IPS-18a (cell line): ENCODE measurements around the gene EXOC6.
"Not testable (repeated sequence)": the region's sequence is repeated elsewhere in the genome, so short reads cannot be mapped to it uniquely, and the experiment has no call there.

Source experiments
- H3K27ac ChIP-seq: one replicate; pipeline ENCODE4 v1.5.1; 2013; ENCODE audit warnings: low read length
- H3K27me3 ChIP-seq: one replicate; pipeline ENCODE4 v1.6.1; 2013; ENCODE audit warnings: mild to moderate bottlenecking, low read length; ENCODE audit not compliant: control insufficient read depth, insufficient read depth
- H3K36me3 ChIP-seq: one replicate; pipeline ENCODE4 v1.6.1; 2013; ENCODE audit warnings: low read depth, low read length; ENCODE audit not compliant: control insufficient read depth
- H3K4me1 ChIP-seq: one replicate; pipeline ENCODE4 v1.6.1; 2013; ENCODE audit warnings: low read depth, low read length; ENCODE audit not compliant: control insufficient read depth
- H3K4me3 ChIP-seq: one replicate; pipeline ENCODE4 v1.5.1; 2013; ENCODE audit warnings: low read length
- H3K9ac ChIP-seq: one replicate; pipeline ENCODE4 v1.6.1; 2013; ENCODE audit warnings: mild to moderate bottlenecking, low read length, moderate library complexity
- H3K9me3 ChIP-seq: one replicate; pipeline ENCODE4 v1.6.1; 2013; ENCODE audit warnings: low read depth, low read length; ENCODE audit not compliant: control insufficient read depth

The EXOC6 gene

DNA sequence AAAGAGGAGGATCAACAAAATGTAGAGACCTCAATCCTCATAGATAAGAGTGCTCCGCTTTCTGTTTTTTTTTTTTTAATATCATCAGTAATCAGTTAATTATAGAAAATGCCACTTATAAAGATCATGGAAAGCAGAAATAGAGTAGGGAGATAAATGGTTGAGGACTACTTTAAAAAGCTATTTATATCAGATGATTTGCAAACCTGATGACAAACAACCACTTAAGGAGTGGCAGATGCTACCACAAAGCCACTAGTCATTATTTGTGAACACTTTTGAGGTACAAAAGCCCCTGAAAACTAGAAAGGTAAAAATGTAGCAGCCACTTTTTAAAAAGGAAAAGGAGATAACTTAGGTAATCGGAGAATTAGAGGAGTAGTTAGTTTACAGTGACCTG is 113.3 kb downstream of the EXOC6 start:
- Histone ChIP-seq H3K27ac (no peak overlapping the region), H3K9me3 (no peaks in the 10 kb centered on the region), H3K4me1 (no peaks in the 10 kb centered on the region), H3K27me3 (no peaks in the 10 kb centered on the region), H3K9ac (no peak overlapping the region), H3K4me3 (no peak overlapping the region), H3K36me3 (no peaks in the 10 kb centered on the region)

DNA sequence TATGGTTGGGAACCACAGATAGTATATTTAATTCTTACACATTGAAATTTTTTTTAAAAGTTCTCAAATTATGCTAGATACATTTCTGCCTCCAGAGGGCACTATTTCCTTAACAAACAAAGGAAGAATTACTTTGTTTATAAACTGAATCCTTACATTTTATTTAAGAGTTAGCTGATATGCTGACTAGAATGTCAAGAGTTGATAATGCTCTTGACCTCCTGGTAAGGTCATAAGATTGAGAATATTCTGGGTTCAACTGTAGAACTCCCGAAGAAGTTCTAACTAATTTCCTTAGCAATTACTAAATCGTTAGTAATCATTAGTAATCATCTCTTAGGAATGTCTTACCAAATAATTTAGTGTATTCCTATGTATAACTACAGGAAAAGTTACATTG is 117.0 kb downstream of the EXOC6 start:
- Histone ChIP-seq H3K36me3 (no peaks in the 10 kb centered on the region), H3K9me3 (no peaks in the 10 kb centered on the region), H3K9ac (no peak overlapping the region), H3K27me3 (no peaks in the 10 kb centered on the region), H3K27ac (no peak overlapping the region), H3K4me1 (no peaks in the 10 kb centered on the region), H3K4me3 (no peak overlapping the region)

DNA sequence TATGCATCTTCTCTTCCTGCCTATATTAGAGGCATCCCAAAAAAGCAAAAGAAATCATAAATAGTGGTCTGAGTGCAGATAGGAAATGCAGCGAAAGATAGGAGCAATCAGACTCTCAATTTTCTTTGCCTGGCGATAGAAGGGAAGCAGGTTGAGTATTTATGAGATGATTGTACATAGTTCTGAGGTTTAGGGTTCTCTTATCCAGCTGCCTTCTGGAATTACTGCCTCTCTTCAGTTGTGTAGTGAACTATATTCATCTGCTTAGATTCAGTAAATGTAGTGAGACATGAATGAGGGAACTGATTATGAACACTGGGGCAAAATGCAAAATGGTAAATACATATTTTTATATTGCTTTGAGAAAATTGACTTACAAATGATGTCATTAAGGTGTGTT is 119.3 kb downstream of the EXOC6 start:
- Histone ChIP-seq H3K4me3 (no peak overlapping the region), H3K36me3 (no peaks in the 10 kb centered on the region), H3K9me3 (no peaks in the 10 kb centered on the region), H3K9ac (no peak overlapping the region), H3K27me3 (no peaks in the 10 kb centered on the region), H3K27ac (no peak overlapping the region), H3K4me1 (no peaks in the 10 kb centered on the region)

DNA sequence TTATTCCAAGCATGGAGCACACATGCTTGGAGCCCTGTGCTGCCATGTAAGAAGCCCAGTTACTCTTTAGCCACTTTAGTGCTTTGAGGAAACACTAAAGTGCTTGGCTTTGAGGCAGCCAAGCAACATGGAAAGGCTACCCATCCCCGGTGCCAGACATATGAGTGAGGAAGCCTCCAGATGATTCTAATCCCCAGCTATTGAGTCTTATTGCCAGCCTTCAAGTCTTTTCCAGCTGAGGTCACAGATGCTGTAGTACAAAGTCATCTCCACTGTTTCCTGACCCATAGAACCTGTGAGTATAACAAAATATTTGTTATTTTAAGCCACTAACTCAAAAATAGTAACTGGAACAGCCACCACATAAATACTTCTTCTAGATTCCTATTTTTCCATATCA is 120.8 kb downstream of the EXOC6 start:
- H3K4me3 ChIP-seq = no peak overlapping the region

DNA sequence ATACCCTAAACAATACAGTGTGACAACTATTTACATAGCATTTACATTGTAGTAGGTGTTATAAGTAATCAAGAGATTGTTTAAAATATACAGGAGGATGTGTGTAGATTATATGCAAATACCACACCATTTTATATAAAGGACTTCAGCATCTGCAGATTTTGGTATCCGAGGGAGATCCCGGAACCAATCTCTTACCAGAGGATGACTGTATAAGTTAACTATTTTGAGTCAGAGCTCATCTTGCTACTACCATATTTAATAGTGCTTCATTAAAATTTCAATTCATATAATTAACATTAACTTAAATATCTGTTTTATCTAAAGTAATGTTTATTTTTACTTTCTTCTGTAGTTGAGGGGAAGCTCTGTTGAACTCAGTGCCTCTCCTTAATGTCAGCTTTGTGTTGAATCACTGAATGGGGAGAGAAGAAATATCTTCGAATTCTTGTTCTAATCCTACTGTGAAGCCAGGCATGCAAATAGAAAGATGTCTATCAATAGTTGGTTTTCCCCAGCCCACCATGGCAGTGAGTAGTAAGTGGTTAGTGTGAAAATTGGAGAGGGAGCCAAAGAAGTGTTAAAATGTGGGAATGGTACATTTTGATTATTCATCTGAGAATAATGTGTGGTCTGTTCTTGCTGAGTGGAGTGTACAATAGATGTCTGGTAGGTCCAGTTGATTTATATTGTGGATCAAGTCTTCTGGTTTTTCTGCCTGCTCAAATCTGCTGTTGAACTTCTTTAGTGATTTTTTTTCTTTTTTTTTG is 122.2 kb downstream of the EXOC6 start:
- Histone ChIP-seq H3K4me3 (no peak overlapping the region), H3K27me3 (no peaks in the 10 kb centered on the region), H3K4me1 (no peaks in the 10 kb centered on the region), H3K36me3 (no peaks in the 10 kb centered on the region), H3K9me3 (no peaks in the 10 kb centered on the region), H3K27ac (no peak overlapping the region), H3K9ac (no peak overlapping the region)

More for the DNA sequence above, 120.8 kb downstream of the EXOC6 start:
- H3K9ac ChIP-seq = no peak overlapping the region
- no peaks in the 10 kb centered on the region for H3K27me3 ChIP-seq
- no peaks in the 10 kb centered on the region for H3K9me3 ChIP-seq
- no peaks in the 10 kb centered on the region for H3K36me3 ChIP-seq
- H3K4me1 ChIP-seq = no peaks in the 10 kb centered on the region
- no peak overlapping the region for H3K27ac ChIP-seq

DNA sequence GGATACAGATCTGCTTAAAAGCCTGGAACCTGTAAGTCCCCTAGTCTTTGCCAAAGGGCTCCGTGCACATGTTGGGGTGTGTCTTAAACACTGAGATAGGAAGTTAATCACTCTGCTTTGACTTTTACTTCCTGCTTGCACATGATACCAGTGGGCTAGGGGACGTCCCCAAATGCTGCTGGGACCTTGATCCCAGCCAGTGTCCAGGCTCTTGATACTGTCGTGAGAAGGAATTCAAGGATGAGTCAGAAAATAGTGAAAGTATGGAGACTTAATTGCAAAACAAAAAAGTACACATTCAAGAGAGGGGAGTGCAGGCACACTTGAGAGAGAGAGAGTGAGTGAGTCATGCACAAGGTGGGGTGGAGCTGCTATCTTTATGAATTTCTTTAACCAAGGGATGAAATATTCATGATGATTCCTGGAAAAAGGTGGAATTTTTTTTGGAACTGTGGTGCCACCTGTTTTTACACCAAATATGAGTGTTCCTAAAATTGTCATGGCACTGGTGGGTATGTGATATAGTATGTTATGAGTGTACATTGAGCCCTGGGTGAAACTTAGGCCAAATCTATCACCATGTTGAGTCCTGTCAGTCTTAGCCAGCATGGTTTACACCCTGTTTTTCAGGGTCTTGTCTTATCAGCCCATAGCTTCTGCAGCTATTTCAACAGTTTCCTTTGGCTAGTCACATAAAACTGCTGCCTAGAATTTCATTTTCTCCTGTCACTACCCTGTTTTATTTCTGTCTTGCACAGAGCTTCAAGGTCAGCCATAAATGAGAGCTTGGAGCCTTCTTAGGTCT is 123.9 kb downstream of the EXOC6 start:
- Histone ChIP-seq H3K36me3 (no peaks in the 10 kb centered on the region), H3K4me1 (no peaks in the 10 kb centered on the region), H3K9ac (no peak overlapping the region), H3K9me3 (no peaks in the 10 kb centered on the region), H3K27ac (no peak overlapping the region), H3K4me3 (no peak overlapping the region), H3K27me3 (no peaks in the 10 kb centered on the region)

DNA sequence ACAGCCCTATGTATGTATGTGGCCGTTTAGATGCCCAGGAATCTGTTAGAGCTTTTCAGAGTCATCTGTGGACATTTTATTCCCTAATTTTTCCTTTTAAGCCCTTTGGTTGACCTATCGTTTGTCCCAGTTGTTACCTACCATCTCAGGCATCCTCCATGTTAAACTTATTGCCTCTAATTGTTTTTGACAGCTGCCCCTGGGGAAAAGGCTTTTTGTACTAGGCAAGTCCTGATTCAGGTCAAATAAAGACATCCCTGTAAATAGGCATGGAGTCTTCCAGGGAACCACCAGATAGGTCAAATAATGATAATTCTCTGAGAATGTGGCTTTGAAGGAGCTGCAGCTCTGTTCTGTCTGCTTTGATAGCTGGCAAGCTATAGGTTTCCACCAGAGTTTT is 124.6 kb downstream of the EXOC6 start:
- H3K36me3 ChIP-seq = no peaks in the 10 kb centered on the region
- H3K9me3 ChIP-seq = no peaks in the 10 kb centered on the region
- H3K4me1 ChIP-seq = no peaks in the 10 kb centered on the region
- H3K27ac ChIP-seq = no peak overlapping the region
- no peak overlapping the region for H3K9ac ChIP-seq
- no peaks in the 10 kb centered on the region for H3K27me3 ChIP-seq
- H3K4me3 ChIP-seq = no peak overlapping the region

DNA sequence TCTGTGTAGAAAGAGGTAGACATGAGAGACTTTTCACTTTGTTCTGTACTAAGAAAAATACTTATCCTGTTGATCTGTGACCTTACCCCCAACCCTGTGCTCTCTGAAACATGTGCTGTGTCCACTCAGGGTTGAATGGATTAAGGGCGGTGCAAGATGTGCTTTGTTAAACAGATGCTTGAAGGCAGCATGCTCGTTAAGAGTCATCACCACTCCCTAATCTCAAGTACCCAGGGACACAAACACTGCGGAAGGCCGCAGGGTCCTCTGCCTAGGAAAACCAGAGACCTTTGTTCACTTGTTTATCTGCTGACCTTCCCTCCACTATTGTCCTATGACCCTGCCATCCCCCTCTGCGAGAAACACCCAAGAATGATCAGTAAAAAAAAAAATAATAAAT is 128.0 kb downstream of the EXOC6 start:
- not testable (repeated sequence) for H3K27me3 ChIP-seq, H3K9ac ChIP-seq, H3K4me3 ChIP-seq, H3K36me3 ChIP-seq, H3K27ac ChIP-seq, H3K9me3 ChIP-seq, H3K4me1 ChIP-seq

DNA sequence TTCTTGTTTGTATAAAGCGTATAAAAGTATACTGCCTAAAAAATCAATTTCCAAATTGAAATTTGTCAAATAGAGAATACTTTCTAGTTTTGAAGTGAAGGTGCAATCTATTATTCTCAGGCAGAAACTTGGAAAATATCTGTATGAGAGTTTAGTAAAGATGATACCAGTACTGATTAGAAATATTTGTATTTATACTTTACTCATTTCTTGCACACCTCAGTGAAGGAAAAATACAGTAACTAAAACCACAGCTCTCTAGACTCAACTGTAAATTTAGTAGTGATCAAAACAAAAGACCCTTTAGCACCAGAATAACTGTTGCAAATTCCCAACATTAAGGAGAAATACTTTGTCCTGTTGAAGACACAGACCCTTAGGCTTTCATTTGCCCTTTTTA is 140.9 kb downstream of the EXOC6 start:
- H3K4me3 ChIP-seq = no peak overlapping the region
- no peaks in the 10 kb centered on the region for H3K9me3 ChIP-seq
- H3K4me1 ChIP-seq = peaks cover 24% of the 10 kb centered on the region
- no peaks in the 10 kb centered on the region for H3K27me3 ChIP-seq
- H3K36me3 ChIP-seq = no peaks in the 10 kb centered on the region
- H3K27ac ChIP-seq = no peak overlapping the region
- no peak overlapping the region for H3K9ac ChIP-seq

DNA sequence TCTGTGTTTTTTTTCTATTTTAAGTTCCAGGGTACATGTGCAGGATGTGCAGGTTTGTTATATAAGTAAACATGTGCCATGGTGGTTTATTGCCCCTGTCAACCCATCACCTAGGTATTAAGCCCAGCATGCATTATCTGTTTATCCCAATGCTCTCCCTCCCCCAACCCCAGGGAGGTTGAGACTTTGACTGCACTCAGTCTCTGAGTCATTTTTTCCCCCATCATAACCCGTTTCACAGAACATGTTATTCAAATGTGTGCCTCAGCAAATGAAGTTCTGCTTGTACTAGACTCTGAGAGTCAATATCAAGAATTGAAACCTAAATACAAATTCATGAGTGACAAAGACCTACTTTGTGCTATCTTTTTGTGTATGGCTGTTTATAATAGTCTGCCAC is 142.3 kb downstream of the EXOC6 start:
- Histone ChIP-seq H3K36me3 (no peaks in the 10 kb centered on the region), H3K4me3 (no peak overlapping the region), H3K4me1 (peaks cover 34% of the 10 kb centered on the region), H3K9me3 (no peaks in the 10 kb centered on the region), H3K27me3 (no peaks in the 10 kb centered on the region), H3K27ac (no peak overlapping the region), H3K9ac (no peak overlapping the region)

DNA sequence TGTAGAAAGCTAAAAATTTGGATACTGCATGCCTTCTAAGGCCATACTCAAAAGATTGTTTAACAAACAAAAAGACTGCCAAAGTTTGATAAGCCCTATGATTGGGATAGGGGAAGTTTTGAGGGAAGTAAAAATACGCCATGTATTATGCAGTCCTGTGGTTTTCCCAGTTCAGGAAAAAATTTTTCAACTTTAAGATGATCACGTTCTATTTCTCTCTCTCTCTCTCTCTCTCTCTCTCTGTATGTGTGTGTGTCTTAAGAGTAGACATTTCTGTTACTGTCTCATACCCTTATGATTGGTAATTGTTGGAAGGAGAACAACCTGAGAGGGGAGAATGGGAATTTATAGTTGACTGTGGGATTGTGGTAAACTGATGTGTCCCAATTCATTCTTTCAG is 143.2 kb downstream of the EXOC6 start:
- H3K27me3 ChIP-seq = no peaks in the 10 kb centered on the region
- H3K9ac ChIP-seq = no peak overlapping the region
- H3K4me1 ChIP-seq = peaks cover 39% of the 10 kb centered on the region
- no peak overlapping the region for H3K27ac ChIP-seq
- no peaks in the 10 kb centered on the region for H3K36me3 ChIP-seq
- H3K9me3 ChIP-seq = no peaks in the 10 kb centered on the region
- H3K4me3 ChIP-seq = no peak overlapping the region
